K562 (cell line): Measurements from ENCODE around the gene IPO13.

ENCODE experiments used
- ELF4 ChIP-seq: fragments of 450-650 bp; formaldehyde crosslinking; IDR thresholded peaks from 2 replicates; pipeline ENCODE4 v1.4.0; 2022; ENCODE audit warnings: missing genetic modification characterization
- LEF1 ChIP-seq: fragments of 450-650 bp; IDR thresholded peaks from 2 replicates; pipeline ENCODE4 v1.6.1; 2016; ENCODE audit warnings: mild to moderate bottlenecking
- NFE2L1 ChIP-seq: fragments of 450-650 bp; IDR thresholded peaks from 2 replicates; pipeline ENCODE4 v1.6.1; 2016; ENCODE audit warnings: missing genetic modification characterization, low read depth, mild to moderate bottlenecking, missing compliant biosample characterization, moderate library complexity, borderline replicate concordance
- RBBP5 ChIP-seq: fragments of 200-600 bp; sonication (generic); IDR thresholded peaks from 2 replicates; pipeline ENCODE4 v1.6.1; 2012; ENCODE audit warnings: borderline replicate concordance, mild to moderate bottlenecking, low read length, control low read depth, inconsistent platforms; ENCODE audit not compliant: insufficient read depth, poor library complexity, severe bottlenecking
- RBM22 ChIP-seq: fragments of 200-400 bp; formaldehyde crosslinking; IDR thresholded peaks from 2 replicates; pipeline ENCODE4 v1.6.1; 2018; ENCODE audit warnings: low read length, low read depth; ENCODE audit not compliant: poor library complexity, severe bottlenecking
- SPI1 ChIP-seq: IDR thresholded peaks from 2 replicates; pipeline ENCODE4 v1.6.1; 2011; ENCODE audit warnings: low read depth, low read length, control low read depth, borderline replicate concordance
- TCFL5 ChIP-seq: fragments of 250-450 bp; sonication (Bioruptor Pico); conservative IDR thresholded peaks from 2 replicates; pipeline ENCODE4 v1.6.1; 2021; ENCODE audit warnings: mild to moderate bottlenecking, moderate library complexity, matching md5 sums
- ZNF282 ChIP-seq: sonication (generic); formaldehyde crosslinking; IDR thresholded peaks from 2 replicates; pipeline ENCODE4 v1.8.1; 2023; ENCODE audit warnings: missing genetic modification reagents
- ZNF324 ChIP-seq: fragments of 250-450 bp; sonication (Bioruptor Pico); IDR thresholded peaks from 2 replicates; pipeline ENCODE4 v1.4.0; 2020; ENCODE audit warnings: mild to moderate bottlenecking
- ZSCAN32 ChIP-seq: fragments of 450-650 bp; formaldehyde crosslinking; IDR thresholded peaks from 2 replicates; pipeline ENCODE4 v1.4.0; 2020; ENCODE audit warnings: mild to moderate bottlenecking, moderate library complexity
- TF ChIP-seq, protein P1 (sequence below): sonication (generic); formaldehyde crosslinking; IDR thresholded peaks from 2 replicates; pipeline ENCODE4 v1.8.0; 2022; ENCODE audit warnings: mild to moderate bottlenecking, missing genetic modification reagents, borderline replicate concordance
- TF ChIP-seq, protein P2 (sequence below), 3 experiments: IDR thresholded peaks in 2 of 3; conservative IDR thresholded peaks in 1 of 3; 2 replicates each; pipeline ENCODE4 v1.5.1; 2011 to 2012; ENCODE audit warnings: low read length in 3 of 3, mild to moderate bottlenecking in 3 of 3, control low read depth in 2 of 3, improper control_type of control experiment in 1 of 3, inconsistent platforms in 1 of 3, low read depth in 1 of 3, mixed read lengths in 1 of 3, moderate library complexity in 1 of 3; ENCODE audit not compliant: insufficient read depth in 2 of 3

GRCh38 chr1:43980255-43981134, 33.7 kb downstream of the IPO13 start:
- TF ChIP-seq ZNF324 (no peak), ELF4 (no peak), LEF1 (no peak), ZNF282 (CRISPR knock-in tag) (no peak), TCFL5 (CRISPR knock-in tag) (no peak), SPI1 (0 out of 2 replicates have a peak, but pooled peaks have one; percentile 2), RBBP5 (peak; percentile 5), RBM22 (no peak), ZSCAN32 (no peak), NFE2L1 (tag) (no peak)
- TF ChIP-seq, protein P1, sequence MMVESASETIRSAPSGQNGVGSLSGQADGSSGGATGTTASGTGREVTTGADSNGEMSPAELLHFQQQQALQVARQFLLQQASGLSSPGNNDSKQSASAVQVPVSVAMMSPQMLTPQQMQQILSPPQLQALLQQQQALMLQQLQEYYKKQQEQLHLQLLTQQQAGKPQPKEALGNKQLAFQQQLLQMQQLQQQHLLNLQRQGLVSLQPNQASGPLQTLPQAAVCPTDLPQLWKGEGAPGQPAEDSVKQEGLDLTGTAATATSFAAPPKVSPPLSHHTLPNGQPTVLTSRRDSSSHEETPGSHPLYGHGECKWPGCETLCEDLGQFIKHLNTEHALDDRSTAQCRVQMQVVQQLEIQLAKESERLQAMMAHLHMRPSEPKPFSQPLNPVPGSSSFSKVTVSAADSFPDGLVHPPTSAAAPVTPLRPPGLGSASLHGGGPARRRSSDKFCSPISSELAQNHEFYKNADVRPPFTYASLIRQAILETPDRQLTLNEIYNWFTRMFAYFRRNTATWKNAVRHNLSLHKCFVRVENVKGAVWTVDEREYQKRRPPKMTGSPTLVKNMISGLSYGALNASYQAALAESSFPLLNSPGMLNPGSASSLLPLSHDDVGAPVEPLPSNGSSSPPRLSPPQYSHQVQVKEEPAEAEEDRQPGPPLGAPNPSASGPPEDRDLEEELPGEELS (CRISPR knock-in tag), result no peak
- TF ChIP-seq, protein P2, sequence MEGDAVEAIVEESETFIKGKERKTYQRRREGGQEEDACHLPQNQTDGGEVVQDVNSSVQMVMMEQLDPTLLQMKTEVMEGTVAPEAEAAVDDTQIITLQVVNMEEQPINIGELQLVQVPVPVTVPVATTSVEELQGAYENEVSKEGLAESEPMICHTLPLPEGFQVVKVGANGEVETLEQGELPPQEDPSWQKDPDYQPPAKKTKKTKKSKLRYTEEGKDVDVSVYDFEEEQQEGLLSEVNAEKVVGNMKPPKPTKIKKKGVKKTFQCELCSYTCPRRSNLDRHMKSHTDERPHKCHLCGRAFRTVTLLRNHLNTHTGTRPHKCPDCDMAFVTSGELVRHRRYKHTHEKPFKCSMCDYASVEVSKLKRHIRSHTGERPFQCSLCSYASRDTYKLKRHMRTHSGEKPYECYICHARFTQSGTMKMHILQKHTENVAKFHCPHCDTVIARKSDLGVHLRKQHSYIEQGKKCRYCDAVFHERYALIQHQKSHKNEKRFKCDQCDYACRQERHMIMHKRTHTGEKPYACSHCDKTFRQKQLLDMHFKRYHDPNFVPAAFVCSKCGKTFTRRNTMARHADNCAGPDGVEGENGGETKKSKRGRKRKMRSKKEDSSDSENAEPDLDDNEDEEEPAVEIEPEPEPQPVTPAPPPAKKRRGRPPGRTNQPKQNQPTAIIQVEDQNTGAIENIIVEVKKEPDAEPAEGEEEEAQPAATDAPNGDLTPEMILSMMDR (IDR thresholded peaks at IDR 0.05 in 2 of 3, conservative IDR thresholded peaks at IDR 0.05 in 1 of 3; ENCODE audit: insufficient read depth in 2 of 3, low read depth in 1 of 3, low read length in 3 of 3), result no peak
